ENCODE data around the gene DGKQ. TPM values are rescaled to one million over a fixed set of nuclear protein-coding genes. Genes with fewer than 3 reads are reported as not detected.

Gene DGKQ
- total RNA-seq, 1 donor from 2014 or later, result 5.1 TPM

- no peak overlapping the region for H3K4me3 ChIP-seq
- Mint-ChIP-seq H3K4me1 (no peaks in the 10 kb centered on the region), H3K36me3 (no peaks in the 10 kb centered on the region), H3K27ac (no peak overlapping the region), H3K4me3 (no peak overlapping the region), H3K27me3 (ENCODE audit: insufficient read depth, low read depth) (no peaks in the 10 kb centered on the region), H3K9me3 (no peaks in the 10 kb centered on the region)
- H3K36me3 ChIP-seq, result no peaks in the 10 kb centered on the region
- no peaks in the 10 kb centered on the region for H3F3A ChIP-seq (ENCODE audit: low read depth)
- no peak overlapping the region for H2AFZ ChIP-seq (replicated peaks)
- no peak overlapping the region for H3K9ac ChIP-seq
- DNase-seq (ENCODE audit: low spot score), result no peak
- TF ChIP-seq EZH2 (IDR thresholded peaks at IDR 0.05) (no peak), EZH2phosphoT487 (IDR thresholded peaks at IDR 0.05) (no peak), CTCF (IDR thresholded peaks at IDR 0.05) (no peak)
- H3K4me1 ChIP-seq, result no peaks in the 10 kb centered on the region
- H3K79me2 ChIP-seq (ENCODE audit: low read depth), result no peaks in the 10 kb centered on the region
- peaks cover 28% of the 10 kb centered on the region for H3K27me3 ChIP-seq
- no peak overlapping the region for H3K4me2 ChIP-seq
- peaks cover 11% of the 10 kb centered on the region for H4K20me1 ChIP-seq (ENCODE audit: low read depth)
- no peak overlapping the region for H3K27ac ChIP-seq
- no peaks in the 10 kb centered on the region for H3K9me3 ChIP-seq (ENCODE audit: low read depth)
Measured at GRCh38 chr4:964346-965025, 8.9 kb downstream of the DGKQ start.

GRCh38 chr4:963276-964225, 9.8 kb downstream of the DGKQ start:
- Histone ChIP-seq H3K9me3 (ENCODE audit: low read depth) (no peaks in the 10 kb centered on the region), H3K36me3 (no peaks in the 10 kb centered on the region), H2AFZ (replicated peaks) (no peak overlapping the region), H3K79me2 (ENCODE audit: low read depth) (no peaks in the 10 kb centered on the region), H3K4me3 (no peak overlapping the region), H4K20me1 (ENCODE audit: low read depth) (peaks cover 4% of the 10 kb centered on the region), H3K27ac (no peak overlapping the region), H3K4me2 (no peak overlapping the region), H3F3A (ENCODE audit: low read depth) (no peaks in the 10 kb centered on the region), H3K27me3 (peaks cover 20% of the 10 kb centered on the region), H3K4me1 (no peaks in the 10 kb centered on the region), H3K9ac (no peak overlapping the region)
- DNase-seq (ENCODE audit: low spot score), result no peak
- H3K27me3 Mint-ChIP-seq (ENCODE audit: insufficient read depth, low read depth), result peaks cover 1% of the 10 kb centered on the region
- H3K4me1 Mint-ChIP-seq, result peaks cover 3% of the 10 kb centered on the region
- H3K36me3 Mint-ChIP-seq, result peaks cover 3% of the 10 kb centered on the region
- no peaks in the 10 kb centered on the region for H3K9me3 Mint-ChIP-seq
- no peak overlapping the region for H3K27ac Mint-ChIP-seq
- no peak for TF ChIP-seq EZH2phosphoT487 (IDR thresholded peaks at IDR 0.05)
- TF ChIP-seq EZH2 (IDR thresholded peaks at IDR 0.05), result no peak
- TF ChIP-seq CTCF (IDR thresholded peaks at IDR 0.05), result no peak
- no peak overlapping the region for H3K4me3 Mint-ChIP-seq

GRCh38 chr4:962231-963208, 10.8 kb downstream of the DGKQ start:
- Mint-ChIP-seq H3K27ac (no peak overlapping the region), H3K27me3 (ENCODE audit: insufficient read depth, low read depth) (peaks cover 3% of the 10 kb centered on the region), H3K9me3 (no peaks in the 10 kb centered on the region), H3K4me3 (no peak overlapping the region), H3K36me3 (peaks cover 4% of the 10 kb centered on the region), H3K4me1 (peaks cover 3% of the 10 kb centered on the region)
- no peak overlapping the region for H3K9ac ChIP-seq
- H2AFZ ChIP-seq (replicated peaks), result no peak overlapping the region
- no peaks in the 10 kb centered on the region for H4K20me1 ChIP-seq (ENCODE audit: low read depth)
- no peak for DNase-seq (ENCODE audit: low spot score)
- H3K4me3 ChIP-seq, result no peak overlapping the region
- H3K27ac ChIP-seq, result no peak overlapping the region
- no peaks in the 10 kb centered on the region for H3K79me2 ChIP-seq (ENCODE audit: low read depth)
- no peaks in the 10 kb centered on the region for H3F3A ChIP-seq (ENCODE audit: low read depth)
- H3K36me3 ChIP-seq, result no peaks in the 10 kb centered on the region
- H3K4me2 ChIP-seq, result no peak overlapping the region
- no peak for TF ChIP-seq EZH2phosphoT487 (IDR thresholded peaks at IDR 0.05)
- no peak for TF ChIP-seq EZH2 (IDR thresholded peaks at IDR 0.05)
- H3K27me3 ChIP-seq, result peaks cover 9% of the 10 kb centered on the region
- no peaks in the 10 kb centered on the region for H3K9me3 ChIP-seq (ENCODE audit: low read depth)
- H3K4me1 ChIP-seq, result no peaks in the 10 kb centered on the region
